HepG2 (cell line): ENCODE data around the gene SYT17. TPM values are rescaled to one million over a fixed set of nuclear protein-coding genes. Genes with fewer than 3 reads are reported as not detected.
A peak's percentile ranks its signal among the peaks of the same experiment; 100 is the strongest.

Experiments
- CBX1 ChIP-seq: IDR thresholded peaks from one replicate; pipeline ENCODE4 v1.6.1; 2016; ENCODE audit warnings: antibody characterized with exemption, low read depth
- CERS6 ChIP-seq: sonication (generic); formaldehyde crosslinking; IDR thresholded peaks from 2 replicates; pipeline ENCODE4 v1.5.0; 2020; ENCODE audit warnings: missing genetic modification reagents
- ELF1 ChIP-seq: sonication (generic); formaldehyde crosslinking; IDR thresholded peaks from 2 replicates; pipeline ENCODE4 v1.4.0; 2020; ENCODE audit warnings: missing genetic modification reagents
- FOSL2 ChIP-seq: sonication (generic); formaldehyde crosslinking; IDR thresholded peaks from 2 replicates; pipeline ENCODE4 v1.4.0; 2020; ENCODE audit warnings: missing genetic modification reagents
- HMG20A ChIP-seq: IDR thresholded peaks from 2 replicates; pipeline ENCODE4 v1.6.1; 2016; ENCODE audit warnings: borderline replicate concordance
- HOXA7 ChIP-seq: sonication (generic); formaldehyde crosslinking; IDR thresholded peaks from 2 replicates; pipeline ENCODE4 v1.8.1; 2022; ENCODE audit warnings: mild to moderate bottlenecking, missing genetic modification reagents, moderate library complexity
- KDM6A ChIP-seq: IDR thresholded peaks from 2 replicates; pipeline ENCODE4 v1.6.1; 2016; ENCODE audit warnings: low read depth
- KLF16 ChIP-seq, 2 experiments: sonication (generic) in 1 of 2; formaldehyde crosslinking in 1 of 2; IDR thresholded peaks; 2 replicates each; pipeline versions ENCODE4 v1.6.1 to v1.8.0; 2016 to 2023; ENCODE audit warnings: missing genetic modification reagents in 2 of 2, missing compliant biosample characterization in 1 of 2
- MBD4 ChIP-seq: IDR thresholded peaks from 2 replicates; pipeline ENCODE4 v1.6.1; 2012; ENCODE audit warnings: low read length, inconsistent platforms, borderline replicate concordance
- MED13 ChIP-seq: sonication (generic); formaldehyde crosslinking; IDR thresholded peaks from 2 replicates; pipeline ENCODE4 v1.5.0; 2020; ENCODE audit warnings: missing genetic modification reagents
- MTA1 ChIP-seq: sonication (generic); formaldehyde crosslinking; IDR thresholded peaks from 2 replicates; pipeline ENCODE4 v1.4.0; 2020; ENCODE audit warnings: missing genetic modification reagents, mild to moderate bottlenecking, borderline replicate concordance
- NR0B2 ChIP-seq: sonication (generic); formaldehyde crosslinking; IDR thresholded peaks from 2 replicates; pipeline ENCODE4 v1.4.0; 2020; ENCODE audit warnings: mild to moderate bottlenecking, missing genetic modification reagents
- PATZ1 ChIP-seq: sonication (generic); formaldehyde crosslinking; IDR thresholded peaks from 2 replicates; pipeline ENCODE4 v1.4.0; 2020; ENCODE audit warnings: missing genetic modification reagents
- RARG ChIP-seq: sonication (generic); formaldehyde crosslinking; IDR thresholded peaks from 2 replicates; pipeline ENCODE4 v1.4.0; 2020; ENCODE audit warnings: low read depth, mild to moderate bottlenecking, missing genetic modification reagents
- TMF1 ChIP-seq: sonication (generic); formaldehyde crosslinking; IDR thresholded peaks from 2 replicates; pipeline ENCODE4 v1.8.1; 2022; ENCODE audit warnings: low read depth, missing genetic modification reagents
- ZBTB7B ChIP-seq: sonication (generic); formaldehyde crosslinking; IDR thresholded peaks from 2 replicates; pipeline ENCODE4 v1.4.0; 2020; ENCODE audit warnings: missing genetic modification reagents
- ZNF30 ChIP-seq: sonication (generic); formaldehyde crosslinking; IDR thresholded peaks from 2 replicates; pipeline ENCODE4 v1.5.0; 2020; ENCODE audit warnings: mild to moderate bottlenecking, missing genetic modification reagents
- ZNF407 ChIP-seq: sonication (generic); formaldehyde crosslinking; IDR thresholded peaks from one replicate; pipeline ENCODE4 v1.5.1; 2020; ENCODE audit warnings: mild to moderate bottlenecking, missing genetic modification reagents; ENCODE audit errors: not compliant biosample characterization
- ZNF580 ChIP-seq: IDR thresholded peaks from 2 replicates; pipeline ENCODE4 v1.6.1; 2016; ENCODE audit warnings: low read depth, borderline replicate concordance
- polyA plus RNA-seq, 8 experiments: library from polyadenylated mRNA; depleted of rRNA in 3 of 8; stranded (reverse) in 7 of 8; unstranded in 1 of 8; fragments of >200 nt; fragmentation: Illumina TruSeq in 4 of 8; extraction: Trizol in 4 of 8; gene quantifications; 2 replicates each; pipeline versions ENCODE4 v1.2.1 to v1.2.3, GENCODE V29; 2011 to 2016; ENCODE audit warnings: low read depth in 4 of 8, missing spikeins in 1 of 8, mixed read lengths in 1 of 8; ENCODE audit not compliant: insufficient read depth in 1 of 8
- total RNA-seq, 5 experiments: library from RNA; depleted of rRNA; stranded (reverse); fragments of >200 nt; fragmentation: Illumina TruSeq; extraction: Trizol; gene quantifications; 2 replicates each; pipeline ENCODE4 v1.2.3, GENCODE V29; 2016; ENCODE audit warnings: low read depth in 1 of 5

SYT17 gene
- total and polyA plus RNA-seq, 2 of the 13 experiments (the other 11 are each of a cell fraction or from before 2014, with no cell fraction given): 0.44 TPM; not detected in 1

GRCh38 chr16:19123535-19124178, 44.4 kb upstream of the SYT17 start (continued):
- TF ChIP-seq CERS6 (CRISPR knock-in tag): 0 out of 2 replicates have a peak, but pooled peaks have one; percentile 30
- 0 out of 2 replicates have a peak, but pooled peaks have one; percentile 16 for TF ChIP-seq NR0B2 (CRISPR knock-in tag)
- no peak for TF ChIP-seq ZNF30 (CRISPR knock-in tag)
- TF ChIP-seq HOXA7 (CRISPR knock-in tag): peak; percentile 74; the same call in 1 of the 2 replicates
- TF ChIP-seq ELF1 (CRISPR knock-in tag): no peak
- no peak for TF ChIP-seq KLF16 (CRISPR knock-in tag; IDR thresholded peaks at IDR 0.05)
- TF ChIP-seq HMG20A: no peak
- TF ChIP-seq TMF1 (CRISPR knock-in tag): no peak
- TF ChIP-seq ZNF407 (CRISPR knock-in tag): no peak
- no peak for TF ChIP-seq MTA1 (CRISPR knock-in tag)
- no peak for TF ChIP-seq MED13 (CRISPR knock-in tag)
- TF ChIP-seq CBX1: no peak
- peak; percentile 73 for TF ChIP-seq FOSL2 (CRISPR knock-in tag)
- no peak for TF ChIP-seq MBD4
- 0 out of 2 replicates have a peak, but pooled peaks have one; percentile 25 for TF ChIP-seq KDM6A (CRISPR knock-in tag)
- TF ChIP-seq PATZ1: no peak
- TF ChIP-seq RARG: no peak
- no peak for TF ChIP-seq ZNF580 (CRISPR knock-in tag)
- peak; percentile 64; the same call in 1 of the 2 replicates for TF ChIP-seq ZBTB7B (CRISPR knock-in tag)
